ENCODE results near the gene SH3BGRL2. TPM values are rescaled to one million over a fixed set of nuclear protein-coding genes. Genes with fewer than 3 reads are reported as not detected.

Gene SH3BGRL2
- total and polyA plus RNA-seq, 2 experiments from 2014 or later, result 8.4 to 24.5 TPM

- Histone ChIP-seq H2AFZ (no peak overlapping the region), H3K4me3 (no peak overlapping the region), H3K27me3 (ENCODE audit: insufficient read depth) (no peaks in the 10 kb centered on the region), H3K27ac (ENCODE audit: low read depth) (no peak overlapping the region), H3F3A (replicated peaks; ENCODE audit: low read depth) (0 out of 2 replicates have a peak, but pooled peaks cover 3% of the 10 kb centered on the region), H3K9me2 (ENCODE audit: insufficient read depth) (no peaks in the 10 kb centered on the region), H3K36me3 (ENCODE audit: insufficient read depth) (no peaks in the 10 kb centered on the region), H3K4me1 (ENCODE audit: insufficient read depth) (peaks cover 14% of the 10 kb centered on the region; the same call in 1 of the 2 replicates), H3K79me2 (replicated peaks; ENCODE audit: insufficient read depth) (no peaks in the 10 kb centered on the region), H3K4me2 (no peak overlapping the region), H4K20me1 (replicated peaks; ENCODE audit: insufficient read depth) (no peaks in the 10 kb centered on the region)
- Mint-ChIP-seq H3K27me3 (ENCODE audit: insufficient read depth, low read depth, poor library complexity) (peaks cover 6% of the 10 kb centered on the region), H3K4me1 (peaks cover 28% of the 10 kb centered on the region), H3K9me3 (no peaks in the 10 kb centered on the region), H3K4me3 (no peak overlapping the region), H3K27ac (no peak overlapping the region), H3K36me3 (ENCODE audit: low read depth) (peaks cover 5% of the 10 kb centered on the region; the same call in 1 of the 3 replicates)
- ATAC-seq (peak; percentile 58), DNase-seq (ENCODE audit: low spot score) (peak; percentile 66)
- no peak for TF ChIP-seq JUNB (IDR thresholded peaks at IDR 0.05; ENCODE audit: unreplicated experiment)
- peak; percentile 74 to 81 for TF ChIP-seq CTCF (conservative IDR thresholded peaks at IDR 0.05; ENCODE audit: low read depth in 2 of 2)
- TF ChIP-seq EZH2 (IDR thresholded peaks at IDR 0.05; ENCODE audit: low read depth, unreplicated experiment), result no peak
- no peak for TF ChIP-seq NANOG (IDR thresholded peaks at IDR 0.05; ENCODE audit: borderline replicate concordance)
- no peak for TF ChIP-seq POLR2AphosphoS5 (IDR thresholded peaks at IDR 0.05; ENCODE audit: low read depth)
Measured at GRCh38 chr6:79672631-79673111, 41.5 kb downstream of the SH3BGRL2 start.

DNA sequence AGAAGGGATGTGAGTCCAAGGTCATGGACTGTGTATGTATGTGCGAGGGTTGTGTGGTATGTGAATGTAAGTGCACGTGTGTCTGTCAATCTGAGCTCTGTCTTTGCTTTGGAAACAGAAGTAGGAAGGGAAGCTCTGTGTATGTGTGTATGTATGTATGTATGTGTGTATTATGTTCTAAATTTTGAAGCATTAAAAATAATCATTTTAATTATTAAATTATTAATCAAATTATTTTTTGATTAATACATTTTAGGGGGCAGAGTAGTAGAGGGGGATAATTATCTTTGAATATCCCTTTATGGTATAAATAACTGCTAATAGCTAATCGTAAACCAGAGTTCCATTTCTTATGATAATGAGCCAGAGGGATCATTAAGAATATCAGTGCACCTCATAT, 42.8 kb downstream of the SH3BGRL2 start:
- Mint-ChIP-seq H3K36me3 (ENCODE audit: low read depth) (peaks cover 5% of the 10 kb centered on the region; the same call in 1 of the 3 replicates), H3K9me3 (no peaks in the 10 kb centered on the region), H3K27me3 (ENCODE audit: insufficient read depth, low read depth, poor library complexity) (peaks cover 4% of the 10 kb centered on the region), H3K4me3 (no peak overlapping the region), H3K4me1 (peaks cover 20% of the 10 kb centered on the region; the same call in 2 of the 3 replicates), H3K27ac (no peak overlapping the region)
- Histone ChIP-seq H2AFZ (no peak overlapping the region), H3K4me2 (no peak overlapping the region), H3K36me3 (ENCODE audit: insufficient read depth) (no peaks in the 10 kb centered on the region), H3K4me1 (ENCODE audit: insufficient read depth) (peaks cover 7% of the 10 kb centered on the region; the same call in 1 of the 2 replicates), H3K79me2 (replicated peaks; ENCODE audit: insufficient read depth) (no peaks in the 10 kb centered on the region), H3F3A (replicated peaks; ENCODE audit: low read depth) (0 out of 2 replicates have a peak, but pooled peaks cover 3% of the 10 kb centered on the region), H3K27me3 (ENCODE audit: insufficient read depth) (no peaks in the 10 kb centered on the region), H3K9me2 (ENCODE audit: insufficient read depth) (no peaks in the 10 kb centered on the region), H3K4me3 (no peak overlapping the region), H3K27ac (ENCODE audit: low read depth) (no peak overlapping the region), H4K20me1 (replicated peaks; ENCODE audit: insufficient read depth) (no peaks in the 10 kb centered on the region)
- no peak for ATAC-seq
- DNase-seq (ENCODE audit: low spot score), result no peak
- TF ChIP-seq, protein P1, sequence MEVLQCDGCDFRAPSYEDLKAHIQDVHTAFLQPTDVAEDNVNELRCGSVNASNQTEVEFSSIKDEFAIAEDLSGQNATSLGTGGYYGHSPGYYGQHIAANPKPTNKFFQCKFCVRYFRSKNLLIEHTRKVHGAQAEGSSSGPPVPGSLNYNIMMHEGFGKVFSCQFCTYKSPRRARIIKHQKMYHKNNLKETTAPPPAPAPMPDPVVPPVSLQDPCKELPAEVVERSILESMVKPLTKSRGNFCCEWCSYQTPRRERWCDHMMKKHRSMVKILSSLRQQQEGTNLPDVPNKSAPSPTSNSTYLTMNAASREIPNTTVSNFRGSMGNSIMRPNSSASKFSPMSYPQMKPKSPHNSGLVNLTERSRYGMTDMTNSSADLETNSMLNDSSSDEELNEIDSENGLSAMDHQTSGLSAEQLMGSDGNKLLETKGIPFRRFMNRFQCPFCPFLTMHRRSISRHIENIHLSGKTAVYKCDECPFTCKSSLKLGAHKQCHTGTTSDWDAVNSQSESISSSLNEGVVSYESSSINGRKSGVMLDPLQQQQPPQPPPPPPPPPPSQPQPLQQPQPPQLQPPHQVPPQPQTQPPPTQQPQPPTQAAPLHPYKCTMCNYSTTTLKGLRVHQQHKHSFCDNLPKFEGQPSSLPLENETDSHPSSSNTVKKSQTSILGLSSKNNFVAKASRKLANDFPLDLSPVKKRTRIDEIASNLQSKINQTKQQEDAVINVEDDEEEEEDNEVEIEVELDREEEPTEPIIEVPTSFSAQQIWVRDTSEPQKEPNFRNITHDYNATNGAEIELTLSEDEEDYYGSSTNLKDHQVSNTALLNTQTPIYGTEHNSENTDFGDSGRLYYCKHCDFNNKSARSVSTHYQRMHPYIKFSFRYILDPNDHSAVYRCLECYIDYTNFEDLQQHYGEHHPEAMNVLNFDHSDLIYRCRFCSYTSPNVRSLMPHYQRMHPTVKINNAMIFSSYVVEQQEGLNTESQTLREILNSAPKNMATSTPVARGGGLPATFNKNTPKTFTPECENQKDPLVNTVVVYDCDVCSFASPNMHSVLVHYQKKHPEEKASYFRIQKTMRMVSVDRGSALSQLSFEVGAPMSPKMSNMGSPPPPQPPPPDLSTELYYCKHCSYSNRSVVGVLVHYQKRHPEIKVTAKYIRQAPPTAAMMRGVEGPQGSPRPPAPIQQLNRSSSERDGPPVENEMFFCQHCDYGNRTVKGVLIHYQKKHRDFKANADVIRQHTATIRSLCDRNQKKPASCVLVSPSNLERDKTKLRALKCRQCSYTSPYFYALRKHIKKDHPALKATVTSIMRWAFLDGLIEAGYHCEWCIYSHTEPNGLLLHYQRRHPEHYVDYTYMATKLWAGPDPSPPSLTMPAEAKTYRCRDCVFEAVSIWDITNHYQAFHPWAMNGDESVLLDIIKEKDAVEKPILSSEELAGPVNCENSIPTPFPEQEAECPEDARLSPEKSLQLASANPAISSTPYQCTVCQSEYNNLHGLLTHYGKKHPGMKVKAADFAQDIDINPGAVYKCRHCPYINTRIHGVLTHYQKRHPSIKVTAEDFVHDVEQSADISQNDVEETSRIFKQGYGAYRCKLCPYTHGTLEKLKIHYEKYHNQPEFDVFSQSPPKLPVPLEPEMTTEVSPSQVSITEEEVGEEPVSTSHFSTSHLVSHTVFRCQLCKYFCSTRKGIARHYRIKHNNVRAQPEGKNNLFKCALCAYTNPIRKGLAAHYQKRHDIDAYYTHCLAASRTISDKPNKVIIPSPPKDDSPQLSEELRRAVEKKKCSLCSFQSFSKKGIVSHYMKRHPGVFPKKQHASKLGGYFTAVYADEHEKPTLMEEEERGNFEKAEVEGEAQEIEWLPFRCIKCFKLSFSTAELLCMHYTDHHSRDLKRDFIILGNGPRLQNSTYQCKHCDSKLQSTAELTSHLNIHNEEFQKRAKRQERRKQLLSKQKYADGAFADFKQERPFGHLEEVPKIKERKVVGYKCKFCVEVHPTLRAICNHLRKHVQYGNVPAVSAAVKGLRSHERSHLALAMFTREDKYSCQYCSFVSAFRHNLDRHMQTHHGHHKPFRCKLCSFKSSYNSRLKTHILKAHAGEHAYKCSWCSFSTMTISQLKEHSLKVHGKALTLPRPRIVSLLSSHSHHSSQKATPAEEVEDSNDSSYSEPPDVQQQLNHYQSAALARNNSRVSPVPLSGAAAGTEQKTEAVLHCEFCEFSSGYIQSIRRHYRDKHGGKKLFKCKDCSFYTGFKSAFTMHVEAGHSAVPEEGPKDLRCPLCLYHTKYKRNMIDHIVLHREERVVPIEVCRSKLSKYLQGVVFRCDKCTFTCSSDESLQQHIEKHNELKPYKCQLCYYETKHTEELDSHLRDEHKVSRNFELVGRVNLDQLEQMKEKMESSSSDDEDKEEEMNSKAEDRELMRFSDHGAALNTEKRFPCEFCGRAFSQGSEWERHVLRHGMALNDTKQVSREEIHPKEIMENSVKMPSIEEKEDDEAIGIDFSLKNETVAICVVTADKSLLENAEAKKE (CRISPR knock-in tag; IDR thresholded peaks at IDR 0.05), result no peak
- no peak for TF ChIP-seq JUNB (IDR thresholded peaks at IDR 0.05; ENCODE audit: unreplicated experiment)
- no peak for TF ChIP-seq REST (IDR thresholded peaks at IDR 0.05; ENCODE audit: unreplicated experiment)
- TF ChIP-seq CTCF (conservative IDR thresholded peaks at IDR 0.05; ENCODE audit: low read depth in 2 of 2), result no peak
